Right forelimb (tissue), 1 donor: Measurements from ENCODE around the gene ZBP1.

ENCODE experiments used
- DNase-seq: peaks from one replicate; pipeline ENCODE4 v3.0.0-alpha.2; 2018

The ZBP1 gene

DNA sequence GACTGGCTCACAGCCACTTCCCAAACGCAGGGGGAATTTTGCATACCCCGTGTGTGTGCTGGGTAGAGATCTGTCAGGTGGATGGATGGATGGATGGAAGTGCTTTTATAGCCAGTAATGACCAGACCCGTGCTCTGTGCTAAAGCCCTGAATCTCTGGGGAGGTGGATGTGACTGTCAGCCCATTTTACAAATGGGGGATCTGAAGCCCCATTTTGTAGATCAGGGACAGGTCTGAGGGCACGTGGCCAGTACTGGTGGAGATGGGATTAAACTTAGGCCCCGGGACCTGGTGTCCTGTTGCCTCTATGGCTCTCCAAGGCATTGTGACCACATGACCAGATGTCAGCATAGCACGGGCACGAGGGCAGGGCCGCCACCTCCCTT, 38.2 kb upstream of the ZBP1 start:
- DNase-seq, result no peak

DNA sequence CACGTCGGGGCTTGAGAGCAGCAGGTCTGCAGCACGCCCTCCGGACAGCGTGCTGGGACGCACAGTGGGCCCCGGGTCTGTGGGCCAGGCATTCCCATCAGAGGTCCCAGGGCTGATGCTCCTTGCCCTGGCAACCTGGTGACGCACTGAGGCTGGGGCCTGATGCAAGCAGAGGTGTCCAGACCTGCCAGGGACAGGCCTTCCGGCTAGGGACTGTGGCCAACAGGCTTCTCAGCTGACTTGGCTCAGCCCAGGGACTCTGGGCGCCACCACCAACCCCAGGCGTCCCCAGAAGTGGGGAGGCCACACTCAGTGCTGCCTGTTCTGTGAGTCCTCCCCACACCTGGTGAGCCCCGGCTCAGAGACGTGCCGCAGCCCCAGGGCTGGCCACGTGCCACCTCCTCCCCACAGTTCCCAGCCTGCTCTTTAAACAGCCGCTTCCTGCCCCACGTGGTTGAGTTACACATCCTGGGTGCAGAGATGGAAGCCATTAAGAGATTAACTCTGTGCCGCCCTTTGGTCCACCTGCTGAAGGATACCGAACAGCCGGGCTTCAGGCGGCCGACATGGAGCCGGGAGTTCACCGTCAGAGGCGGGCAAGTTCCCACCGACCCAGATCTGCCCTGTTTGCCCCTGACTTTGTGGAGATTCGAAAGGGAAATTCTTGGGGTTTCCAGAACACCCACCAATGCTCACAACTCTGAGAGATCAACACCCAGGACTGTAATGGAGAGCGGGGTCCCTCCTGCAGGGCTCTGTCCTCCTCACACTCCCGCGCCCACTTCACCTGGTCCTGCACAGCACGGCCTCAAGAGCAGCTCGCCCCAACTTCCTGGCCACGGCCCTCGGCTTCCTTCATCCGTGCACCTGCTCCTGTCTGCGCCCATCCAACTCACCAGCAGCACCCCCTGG, 37.6 kb upstream of the ZBP1 start:
- peak; percentile 36 for DNase-seq

DNA sequence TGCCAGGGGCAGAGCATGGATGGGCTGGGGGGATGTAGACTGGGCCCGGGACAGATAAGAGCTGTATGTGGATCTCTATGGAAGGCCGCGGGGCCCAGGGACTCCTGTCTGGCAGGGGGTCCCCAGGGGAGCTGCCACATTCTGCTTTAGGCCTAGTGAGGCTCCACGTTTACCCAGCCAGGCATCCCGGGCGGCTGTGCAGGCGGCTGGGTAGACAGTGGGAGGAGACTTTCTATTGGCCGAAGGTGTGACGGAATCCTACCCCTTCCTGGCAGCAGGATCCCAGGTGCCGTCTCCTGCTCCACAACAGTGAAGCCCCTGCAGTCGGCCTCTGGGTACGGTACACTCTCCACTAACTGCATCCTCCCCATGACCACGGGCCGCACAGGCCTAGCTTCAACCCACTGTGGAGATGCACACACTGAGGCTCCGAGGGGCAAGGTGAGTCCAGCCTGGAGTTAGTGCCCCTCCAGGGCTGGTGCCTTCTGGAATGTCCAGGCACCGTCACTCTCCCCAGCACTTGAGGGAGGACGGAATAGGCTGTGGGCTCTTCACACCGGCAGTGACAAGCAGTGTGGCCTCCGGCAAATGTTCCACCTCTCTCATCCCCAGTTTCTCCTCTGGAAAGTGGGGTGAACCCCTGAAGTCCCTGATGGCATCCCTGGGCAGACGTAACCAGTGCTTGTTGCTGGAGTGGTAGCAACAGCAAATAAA, 36.8 kb upstream of the ZBP1 start:
- DNase-seq, result peak; percentile 34

DNA sequence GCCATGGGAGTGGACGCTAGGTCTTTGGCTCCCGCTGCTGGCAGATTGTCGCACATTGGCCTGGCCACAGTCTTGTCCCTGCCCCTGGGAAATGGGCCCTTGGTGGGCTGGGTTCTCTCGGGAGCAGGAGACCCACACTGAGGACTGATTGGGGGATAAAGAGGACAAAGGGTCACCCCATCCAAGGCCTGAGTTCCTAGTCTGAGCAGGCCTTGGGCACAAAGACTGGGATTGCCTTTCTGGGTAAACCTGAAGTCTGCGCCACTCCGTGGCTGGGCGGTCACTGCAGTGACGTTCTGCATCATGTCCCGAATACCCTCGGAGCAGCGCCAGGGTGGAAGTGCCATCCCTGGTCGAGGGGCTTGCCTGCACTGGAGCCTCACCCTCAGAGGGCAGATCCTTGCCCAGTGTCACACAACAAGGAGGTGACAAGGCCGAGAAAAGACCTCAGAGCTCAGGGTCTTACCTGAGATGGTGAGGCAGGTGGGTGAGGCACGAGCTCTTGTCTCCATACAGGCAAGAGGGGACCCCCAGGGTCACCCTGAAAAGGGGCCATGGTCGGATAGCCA, 36.1 kb upstream of the ZBP1 start:
- DNase-seq, result no peak

DNA sequence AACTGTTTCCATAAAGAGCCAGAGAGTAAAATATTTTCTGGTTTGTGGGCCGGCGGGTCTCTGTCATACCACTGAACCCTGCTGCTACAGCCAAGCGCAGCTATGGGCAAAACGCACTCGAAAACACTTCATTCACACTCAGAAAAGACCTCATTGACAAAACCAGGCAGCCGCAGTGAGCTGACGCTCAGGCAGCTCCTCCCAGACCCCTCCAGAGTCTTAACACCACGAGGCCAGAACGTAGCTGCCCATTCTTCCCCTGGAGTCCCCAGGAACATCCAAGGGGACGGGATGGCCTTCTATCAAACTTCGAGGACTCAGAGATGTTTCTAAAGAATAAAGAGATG, 35.6 kb upstream of the ZBP1 start:
- DNase-seq, result peak; percentile 30

DNA sequence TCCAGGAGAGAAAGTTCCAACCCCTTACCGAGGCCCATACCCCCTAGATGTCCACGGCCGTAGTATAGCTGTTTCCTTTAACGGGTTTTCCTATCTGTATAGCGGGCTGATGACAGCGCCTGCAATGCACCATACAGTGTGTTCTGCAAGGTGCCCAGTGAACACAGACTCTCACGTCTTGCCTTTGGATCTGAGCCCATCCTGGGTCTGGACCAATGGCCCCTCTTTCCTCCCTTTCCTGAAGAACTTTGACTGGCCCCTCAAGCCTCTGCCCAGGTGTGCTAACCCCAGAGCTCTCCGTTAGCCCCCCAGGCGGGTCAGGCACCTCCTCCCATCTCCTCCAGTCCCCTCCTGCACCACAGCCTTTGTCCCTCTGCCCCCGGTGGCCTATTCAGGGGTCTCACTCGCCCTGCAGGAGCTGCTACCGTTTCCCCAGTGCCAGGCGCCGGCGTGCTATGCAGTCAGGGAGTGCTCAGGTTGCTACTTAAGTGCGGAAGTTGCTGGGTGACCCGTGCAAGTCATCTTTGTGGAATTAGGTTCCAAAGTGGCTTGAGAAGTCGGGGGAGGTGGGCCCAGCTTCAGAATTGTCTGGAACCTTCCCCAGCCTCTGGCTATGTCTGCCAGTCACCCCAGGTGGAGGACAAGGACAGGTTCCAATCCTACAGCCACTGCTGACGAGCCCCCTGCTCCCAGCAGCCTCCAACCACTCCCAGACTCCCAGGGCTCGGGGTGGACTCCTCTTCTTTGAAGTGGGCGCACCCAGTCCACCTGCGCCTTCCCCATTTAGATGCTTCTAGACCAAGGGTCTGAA, 35.0 kb upstream of the ZBP1 start:
- DNase-seq, result peak; percentile 44

DNA sequence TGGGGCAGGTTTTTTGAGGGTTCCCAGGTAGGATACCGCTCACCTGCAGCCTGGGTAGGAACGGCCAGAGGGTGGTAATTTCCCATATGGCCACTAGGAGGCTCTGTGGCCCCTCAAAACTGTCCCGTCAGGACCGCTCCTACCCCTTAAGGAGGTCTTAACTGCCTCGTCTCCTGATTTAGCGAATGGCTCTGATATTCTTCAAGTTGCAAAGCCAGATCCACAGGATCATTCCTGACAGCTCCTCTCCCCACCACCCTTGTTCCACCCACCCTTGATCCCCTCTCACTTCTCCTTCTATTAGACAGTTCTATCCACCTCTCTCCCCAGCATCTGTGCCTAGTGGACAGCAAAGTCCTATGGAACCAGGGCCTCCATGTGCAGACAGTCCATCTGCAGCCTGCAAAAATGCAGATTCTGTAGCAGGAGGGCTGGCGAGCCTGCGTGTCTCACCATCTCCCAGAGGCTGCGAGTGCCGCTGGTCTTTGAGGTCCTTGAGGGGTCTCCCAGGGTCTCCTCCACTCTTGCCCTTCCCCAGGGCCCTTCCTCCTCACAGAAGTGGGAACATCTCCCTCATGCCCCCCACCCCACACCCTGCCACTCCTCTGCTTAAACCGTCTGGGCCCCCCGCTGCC, 34.3 kb upstream of the ZBP1 start:
- peak; percentile 77 for DNase-seq

DNA sequence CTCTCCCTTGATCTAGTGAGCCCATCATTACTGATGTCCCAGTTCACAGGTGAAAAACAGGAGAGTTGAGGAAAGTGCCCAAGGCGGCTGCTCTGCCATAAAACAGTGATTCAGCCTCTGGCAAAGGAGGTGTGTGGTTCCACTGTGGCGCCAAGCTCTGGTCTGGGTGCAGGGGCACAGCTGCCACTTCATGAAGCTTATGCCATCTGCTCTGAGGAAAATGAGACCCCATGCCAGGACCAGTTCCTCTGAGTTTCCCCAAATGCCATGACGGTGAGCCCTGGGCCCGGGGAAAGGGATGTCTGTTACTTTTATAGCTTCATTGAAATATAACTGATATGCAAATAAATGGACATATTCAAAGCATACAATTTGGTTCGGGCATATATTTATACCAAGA, 33.7 kb upstream of the ZBP1 start:
- DNase-seq, result no peak

DNA sequence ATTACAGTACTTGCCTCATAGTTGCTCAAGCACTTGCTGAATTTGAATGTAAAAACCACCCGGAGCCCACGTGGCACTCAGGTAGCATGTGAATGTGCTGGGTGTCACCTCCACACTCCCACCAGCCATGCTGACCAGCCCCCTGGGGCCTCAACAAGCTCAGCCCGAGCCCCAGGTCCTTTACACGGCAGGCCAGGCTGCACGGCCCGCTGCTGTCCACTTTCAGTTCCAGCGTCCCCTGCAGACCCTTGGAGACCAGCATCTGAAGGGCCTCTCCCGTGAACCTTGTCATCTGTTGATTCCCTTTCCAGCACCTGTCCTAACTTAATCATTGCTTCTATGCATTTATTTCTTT, 33.3 kb upstream of the ZBP1 start:
- no peak for DNase-seq

DNA sequence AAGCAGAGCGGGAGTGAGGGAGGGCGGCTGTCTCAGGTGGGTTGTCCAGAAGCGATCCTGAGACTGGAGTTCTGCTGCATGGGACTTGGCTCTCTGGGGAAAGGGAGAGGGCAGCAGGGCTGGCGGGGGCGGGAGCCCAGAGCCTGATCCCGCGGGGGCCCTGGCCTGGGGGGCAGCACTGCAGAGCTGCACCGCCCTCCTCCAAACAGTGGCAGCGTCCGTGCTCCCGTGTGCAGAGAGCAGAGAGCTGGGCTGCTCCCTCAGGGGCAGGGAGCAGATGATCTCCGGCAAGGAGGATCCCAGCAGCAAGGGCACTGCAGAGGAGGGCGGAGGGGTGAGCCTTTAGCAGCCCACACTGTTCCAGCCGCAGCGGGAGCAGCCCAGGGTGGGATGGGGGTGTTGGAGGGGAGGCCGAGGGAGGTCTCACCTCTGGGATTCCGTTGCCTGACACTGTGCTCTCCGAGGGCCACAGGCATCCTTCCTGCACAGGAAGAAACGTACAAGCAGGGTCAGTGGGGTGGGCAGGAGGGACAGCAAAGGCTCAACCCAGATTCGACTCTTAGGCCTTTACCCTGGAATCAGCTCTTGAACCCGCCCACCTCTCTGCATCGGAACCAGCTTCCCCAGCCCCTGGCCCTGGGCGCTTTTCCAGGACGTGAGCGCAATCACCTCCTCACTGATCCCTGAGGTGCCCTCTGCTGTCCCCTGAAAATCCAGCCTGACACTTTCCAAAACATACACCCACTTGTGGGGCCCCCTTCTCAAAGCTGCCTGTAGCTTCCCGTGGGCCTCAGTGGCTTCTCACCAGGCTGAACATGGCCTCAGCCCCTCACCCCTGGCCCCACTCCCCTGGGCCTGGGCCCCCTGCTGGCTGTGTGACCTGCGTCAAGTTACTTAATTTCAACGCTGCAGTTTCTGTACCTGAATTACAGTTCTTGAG, 32.6 kb upstream of the ZBP1 start:
- DNase-seq, result peak; percentile 40

DNA sequence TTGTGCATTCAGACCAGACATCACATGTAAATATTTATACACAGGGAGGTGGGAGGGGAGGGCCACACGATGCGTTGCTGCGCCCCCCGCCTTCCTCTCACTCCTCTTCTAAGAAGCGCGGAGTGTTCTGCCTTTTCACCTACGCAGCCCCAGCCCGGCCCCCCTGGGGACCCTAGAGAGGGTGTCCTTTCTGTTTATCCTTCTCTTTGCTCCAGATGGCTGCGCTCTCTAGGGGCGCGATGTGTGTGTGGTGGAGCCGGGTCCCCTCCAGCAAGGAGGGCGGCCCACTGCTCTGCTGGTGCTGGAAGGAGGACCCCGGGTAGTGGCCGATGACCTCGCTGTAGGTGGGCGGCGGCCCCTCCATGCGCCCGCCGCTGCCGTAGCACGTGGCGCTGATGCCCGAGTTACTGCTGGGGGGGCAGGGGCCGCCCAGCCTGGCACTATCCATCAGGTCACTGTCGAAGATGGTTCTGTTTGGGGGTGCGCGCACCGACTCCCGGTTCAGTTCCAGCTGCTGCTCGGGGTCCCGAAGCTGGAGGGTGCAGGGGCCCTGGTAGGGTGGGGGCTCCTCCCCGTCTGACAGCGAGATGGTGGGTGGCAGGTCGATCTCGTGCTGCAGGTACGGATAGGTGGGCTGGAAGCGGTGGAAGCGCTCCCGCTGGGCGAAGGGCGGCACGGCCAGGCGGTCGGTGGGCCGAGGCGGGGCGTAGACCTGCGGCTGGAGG, 31.8 kb upstream of the ZBP1 start:
- no peak for DNase-seq

DNA sequence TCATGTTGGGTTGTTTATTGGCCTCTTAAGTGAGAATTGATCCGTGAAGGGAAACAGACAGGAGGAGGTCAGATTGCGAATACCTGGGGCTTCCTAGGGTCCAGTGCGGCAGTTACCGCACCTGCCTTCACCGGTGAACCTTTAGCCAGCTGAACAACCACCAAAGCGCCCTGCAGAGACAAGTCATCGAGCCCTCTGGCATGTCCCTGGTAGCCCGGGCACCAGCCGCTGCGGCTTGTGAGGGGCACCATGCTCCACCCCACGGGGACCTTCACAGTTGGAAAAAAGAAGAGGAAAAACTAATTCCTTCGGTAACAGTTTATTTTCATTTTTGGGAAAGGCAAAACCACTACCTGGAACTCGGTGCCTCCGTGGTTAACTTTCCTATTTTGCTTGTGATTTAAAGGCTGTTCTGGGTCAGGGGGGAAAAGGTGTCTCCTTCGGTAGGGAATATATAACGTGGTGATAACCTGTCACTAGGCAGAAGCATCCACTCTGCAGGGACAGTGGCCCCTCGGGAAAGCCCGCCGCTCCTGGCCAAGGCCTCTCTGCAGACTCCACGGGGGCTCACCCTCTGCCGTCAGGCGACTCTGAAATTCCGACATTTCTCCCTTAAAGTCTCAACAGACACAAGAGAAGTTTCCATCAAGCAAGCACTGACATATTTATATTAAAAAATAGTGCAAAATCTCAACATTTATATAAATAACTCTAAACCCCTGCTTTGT, 30.7 kb upstream of the ZBP1 start:
- DNase-seq, result no peak

DNA sequence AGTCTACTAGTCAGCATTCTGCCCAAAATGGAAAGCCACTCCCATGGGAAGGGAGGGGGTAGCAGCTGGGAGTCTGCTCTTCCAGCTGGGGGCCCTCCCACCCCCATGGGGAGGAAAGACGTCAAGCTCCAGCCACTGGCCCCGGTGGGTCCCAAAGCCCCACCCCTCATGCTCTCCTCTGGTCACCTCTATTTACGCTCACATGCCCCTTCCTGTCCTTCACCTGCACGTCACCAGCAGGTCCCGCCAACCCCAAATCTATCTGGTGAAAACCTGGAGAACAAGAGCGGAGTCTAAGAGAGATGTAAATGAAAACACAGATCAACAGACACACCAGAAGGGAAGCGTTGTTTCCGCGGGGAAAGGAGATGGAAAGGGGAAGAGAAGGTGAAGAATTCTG, 30.0 kb upstream of the ZBP1 start:
- DNase-seq, result no peak

DNA sequence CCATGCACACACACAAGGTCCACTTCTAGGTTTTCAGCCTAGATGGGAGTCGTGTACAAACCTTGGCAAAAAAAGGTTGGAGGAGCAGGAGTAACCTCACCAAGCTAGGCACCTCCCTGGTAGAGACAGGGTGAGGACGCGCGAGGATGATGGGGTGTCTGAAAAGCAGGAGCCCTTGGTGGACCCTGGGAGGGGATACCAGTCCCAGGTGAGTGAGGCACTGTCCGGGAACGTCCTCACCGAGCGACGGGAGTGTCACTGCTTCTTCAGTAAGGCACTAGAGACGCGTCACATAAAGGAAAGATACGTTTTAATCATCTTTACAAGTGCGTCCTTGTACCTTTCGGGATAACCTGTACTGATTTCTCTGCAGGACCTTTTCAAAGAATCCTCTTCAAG, 29.4 kb upstream of the ZBP1 start:
- DNase-seq, result no peak

DNA sequence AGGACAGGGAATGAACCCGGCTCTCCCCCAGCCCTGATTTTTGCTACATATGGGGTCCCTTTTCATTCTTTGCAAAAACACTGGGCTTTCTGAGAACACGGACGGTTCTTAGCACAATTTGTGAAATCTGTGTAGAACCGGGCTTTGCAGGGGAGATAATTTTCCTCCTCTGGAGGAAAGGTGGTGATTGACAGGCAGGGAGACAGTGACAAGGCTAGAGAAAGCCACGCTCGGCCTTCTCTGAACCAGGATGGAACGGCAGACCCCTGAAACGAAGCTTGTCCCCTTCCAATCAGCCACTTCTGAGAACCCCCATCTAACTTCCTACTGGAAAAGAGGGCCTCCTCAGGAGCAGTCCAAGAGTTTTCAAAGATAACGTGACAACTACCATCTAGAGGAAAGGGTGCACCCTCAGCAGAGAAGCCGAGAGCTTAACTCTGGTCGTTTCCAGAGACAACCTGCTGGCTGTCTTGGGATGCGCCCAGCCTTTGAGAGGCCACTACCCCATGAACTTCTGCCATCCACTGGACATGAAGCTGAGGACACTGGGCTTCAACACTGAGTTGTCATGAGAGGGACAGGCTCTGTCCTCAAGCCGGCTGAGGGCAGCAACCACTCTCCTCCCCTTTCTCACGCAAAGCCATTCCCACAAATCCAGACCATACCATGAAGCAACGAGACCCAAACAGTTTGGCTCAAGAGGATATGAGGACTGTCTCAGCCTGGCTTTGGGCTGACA, 28.8 kb upstream of the ZBP1 start:
- DNase-seq, result no peak

DNA sequence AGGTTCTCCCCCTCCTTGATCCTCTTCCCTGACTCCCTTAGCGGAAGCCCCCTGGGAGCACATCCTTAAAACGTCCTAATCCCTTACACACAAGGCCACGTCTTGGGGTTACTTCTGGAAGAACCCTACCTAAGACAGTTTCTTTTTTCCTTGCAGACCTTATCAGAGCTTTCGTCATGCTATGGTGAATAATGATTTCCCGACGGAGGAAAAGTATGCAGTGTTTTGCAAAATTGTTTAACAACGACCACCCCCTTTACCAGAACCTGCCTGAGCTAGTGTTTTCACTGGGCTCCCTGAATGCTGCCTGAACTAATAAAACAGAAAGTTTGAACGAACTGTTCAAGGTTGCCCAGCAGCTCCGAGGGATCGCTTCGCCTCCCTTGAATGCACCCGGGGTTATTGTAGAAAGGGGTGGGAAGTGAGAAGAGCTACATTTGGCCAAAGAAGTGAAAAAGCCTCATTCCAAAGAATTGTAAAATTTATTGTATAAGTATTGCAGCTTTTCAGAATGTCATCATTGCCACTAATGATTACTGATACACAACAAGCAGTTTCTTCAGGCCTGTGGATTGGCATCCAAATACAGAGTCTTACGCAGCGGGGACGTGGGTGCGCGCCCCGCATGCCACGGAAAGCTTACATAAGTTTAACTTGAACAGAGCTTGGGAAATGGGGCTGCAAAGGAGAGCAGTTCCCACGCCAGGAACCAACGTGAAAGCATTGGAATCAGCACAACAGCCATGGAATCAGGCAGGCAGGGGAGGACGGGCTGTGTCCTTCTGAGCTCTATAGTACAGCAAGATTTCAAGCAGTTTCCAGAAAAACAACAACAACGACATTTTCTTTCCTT, 27.9 kb upstream of the ZBP1 start:
- no peak for DNase-seq

DNA sequence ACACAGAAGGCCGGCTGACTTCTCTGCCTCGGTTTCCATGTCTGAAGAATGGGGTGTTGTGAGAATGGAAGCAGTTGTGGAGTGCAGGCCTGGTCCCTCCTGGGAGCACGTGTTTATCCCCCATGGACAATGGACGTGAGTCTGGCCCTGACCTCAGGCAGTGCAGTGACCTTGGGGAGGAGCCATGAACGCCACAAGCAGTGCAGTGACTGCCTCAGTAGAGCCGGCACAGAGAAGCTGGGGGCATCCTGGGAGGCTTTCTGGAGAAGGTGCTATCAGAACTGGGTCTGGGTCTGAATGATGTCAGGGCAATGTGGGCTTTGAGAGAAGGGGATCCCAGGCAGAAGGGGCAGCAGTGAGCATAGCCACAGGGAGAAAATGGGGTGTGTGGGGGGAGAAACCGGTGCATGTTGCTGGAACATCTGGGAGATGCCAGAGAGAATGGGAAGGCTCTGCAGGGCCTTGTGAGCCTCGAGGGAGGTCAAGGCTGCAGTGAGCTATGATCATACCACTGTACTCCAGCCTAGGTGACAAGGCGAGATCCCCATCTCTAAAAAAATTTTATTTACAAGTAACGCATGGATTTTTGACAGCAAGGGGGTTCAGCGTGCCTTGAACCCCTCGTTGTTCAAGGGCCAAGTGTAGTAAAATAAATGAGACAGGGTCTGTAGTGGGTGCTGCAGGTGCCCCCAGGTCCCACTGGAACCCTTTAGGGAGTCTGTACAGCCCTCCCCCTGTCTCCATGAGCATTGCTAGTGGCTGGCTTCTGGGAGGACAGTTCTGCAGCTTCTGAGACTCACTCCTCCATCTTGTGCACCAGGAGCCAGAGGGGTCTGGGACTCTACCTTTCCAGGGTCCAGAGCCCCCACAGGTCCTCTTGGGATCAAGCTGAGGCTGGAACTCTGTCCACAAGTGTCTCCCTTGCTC, 27.0 kb upstream of the ZBP1 start:
- DNase-seq, result no peak

DNA sequence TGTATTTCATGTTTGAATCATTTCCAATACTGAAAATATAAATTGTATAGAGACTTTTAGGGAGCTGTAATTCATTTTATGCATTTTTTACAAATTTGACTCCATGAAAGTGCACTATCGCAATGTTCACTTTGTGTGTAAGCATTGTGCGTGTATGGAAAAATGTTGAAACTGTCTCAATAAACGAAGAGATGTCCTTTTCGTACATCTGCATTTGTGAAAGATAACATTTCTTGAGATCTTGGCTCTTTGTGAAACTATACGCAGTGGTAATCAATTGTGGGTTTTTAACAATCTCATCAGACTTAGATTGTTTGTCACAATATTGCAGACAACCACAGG, 18.6 kb upstream of the ZBP1 start:
- no peak for DNase-seq
